H9 (cell line): ENCODE data around the gene GGACT. TPM values are rescaled to one million over a fixed set of nuclear protein-coding genes. Genes with fewer than 3 reads are reported as not detected.

ENCODE experiments used
- DNase-seq: peaks from one replicate; pipeline ENCODE4 v3.0.0-alpha.2; 2017
- H2AFZ ChIP-seq: one replicate; pipeline ENCODE4 v1.6.1; 2013; ENCODE audit warnings: mild to moderate bottlenecking, low read length, control low read depth, moderate library complexity
- H2AK5ac ChIP-seq: 2 replicates; pipeline ENCODE4 v1.6.1; 2013; ENCODE audit warnings: low read length, control low read depth, mixed read lengths; ENCODE audit not compliant: insufficient read length
- H2BK120ac ChIP-seq: one replicate; pipeline ENCODE4 v1.6.1; 2013; ENCODE audit warnings: low read depth, mild to moderate bottlenecking, low read length, control low read depth, inconsistent platforms; ENCODE audit not compliant: poor library complexity, severe bottlenecking
- H2BK12ac ChIP-seq: 2 replicates; pipeline ENCODE4 v1.6.1; 2013; ENCODE audit warnings: low read length, control low read depth, mixed read lengths, low read depth; ENCODE audit not compliant: insufficient read length
- H2BK15ac ChIP-seq: 2 replicates; pipeline ENCODE4 v1.6.1; 2013; ENCODE audit warnings: low read depth, low read length, control low read depth
- H2BK20ac ChIP-seq: one replicate; pipeline ENCODE4 v1.6.1; 2013; ENCODE audit warnings: low read depth, mild to moderate bottlenecking, low read length, control low read depth, inconsistent platforms; ENCODE audit not compliant: poor library complexity, severe bottlenecking
- H2BK5ac ChIP-seq: 2 replicates; pipeline ENCODE4 v1.6.1; 2013; ENCODE audit warnings: low read length, control low read depth, mixed read lengths; ENCODE audit not compliant: insufficient read length
- H3K14ac ChIP-seq: 2 replicates; pipeline ENCODE4 v1.6.1; 2013; ENCODE audit warnings: low read length, control low read depth; ENCODE audit not compliant: insufficient read depth
- H3K18ac ChIP-seq: 2 replicates; pipeline ENCODE4 v1.6.1; 2013; ENCODE audit warnings: low read depth, mild to moderate bottlenecking, mixed read lengths, low read length, control low read depth; ENCODE audit not compliant: insufficient read length
- H3K23ac ChIP-seq: 2 replicates; pipeline ENCODE4 v1.6.1; 2013; ENCODE audit warnings: low read length, control low read depth, mixed read lengths, low read depth; ENCODE audit not compliant: insufficient read length
- H3K23me2 ChIP-seq: 2 replicates; pipeline ENCODE4 v1.6.1; 2013; ENCODE audit warnings: low read depth, mild to moderate bottlenecking, mixed read lengths, low read length, control low read depth; ENCODE audit not compliant: insufficient read length, poor library complexity, severe bottlenecking
- H3K27ac ChIP-seq: 2 replicates; pipeline ENCODE4 v1.5.1; 2013; ENCODE audit warnings: low read length, control low read depth, mixed read lengths, low read depth; ENCODE audit not compliant: insufficient read length
- H3K27me3 ChIP-seq: 2 replicates; pipeline ENCODE4 v1.6.1; 2013; ENCODE audit warnings: low read length, control low read depth, inconsistent platforms; ENCODE audit not compliant: insufficient read depth
- H3K4ac ChIP-seq: 2 replicates; pipeline ENCODE4 v1.6.1; 2013; ENCODE audit warnings: low read depth, mild to moderate bottlenecking, control low read depth, inconsistent platforms, low read length, moderate library complexity
- H3K4me1 ChIP-seq: 2 replicates; pipeline ENCODE4 v1.6.1; 2013; ENCODE audit warnings: low read length, control low read depth, inconsistent platforms; ENCODE audit not compliant: insufficient read depth
- H3K4me2 ChIP-seq: 2 replicates; pipeline ENCODE4 v1.6.1; 2013; ENCODE audit warnings: low read length, control low read depth, mixed read lengths; ENCODE audit not compliant: insufficient read length, insufficient read depth
- H3K56ac ChIP-seq: 2 replicates; pipeline ENCODE4 v1.6.1; 2013; ENCODE audit warnings: low read depth, mild to moderate bottlenecking, mixed read lengths, low read length, control low read depth; ENCODE audit not compliant: insufficient read length
- H3K79me1 ChIP-seq: 2 replicates; pipeline ENCODE4 v1.6.1; 2013; ENCODE audit warnings: low read depth, mild to moderate bottlenecking, moderate library complexity, low read length, control low read depth, inconsistent platforms; ENCODE audit not compliant: insufficient read depth, poor library complexity, severe bottlenecking
- H3K79me2 ChIP-seq: 2 replicates; pipeline ENCODE4 v1.6.1; 2013; ENCODE audit warnings: low read length, control low read depth, inconsistent platforms; ENCODE audit not compliant: insufficient read depth
- H3K9ac ChIP-seq: 2 replicates; pipeline ENCODE4 v1.6.1; 2013; ENCODE audit warnings: low read length, control low read depth, mixed read lengths; ENCODE audit not compliant: insufficient read length; ENCODE audit errors: extremely low read depth
- H3K9me3 ChIP-seq: one replicate; pipeline ENCODE4 v1.6.1; 2013; ENCODE audit warnings: low read depth, low read length, inconsistent platforms; ENCODE audit not compliant: control insufficient read depth
- H3T11ph ChIP-seq: one replicate; pipeline ENCODE4 v1.6.1; 2013; ENCODE audit warnings: mild to moderate bottlenecking, low read length, control low read depth, inconsistent platforms
- H4K20me1 ChIP-seq: one replicate; pipeline ENCODE4 v1.6.1; 2013; ENCODE audit not compliant: control insufficient read depth, insufficient read length, insufficient read depth
- H4K5ac ChIP-seq: 2 replicates; pipeline ENCODE4 v1.6.1; 2013; ENCODE audit warnings: low read depth, mild to moderate bottlenecking, mixed read lengths, low read length, control low read depth; ENCODE audit not compliant: insufficient read length
- H4K8ac ChIP-seq: replicated peaks from 2 replicates; pipeline ENCODE4 v1.6.1; 2013; ENCODE audit warnings: low read length, control low read depth, mixed read lengths, low read depth; ENCODE audit not compliant: insufficient read length
- H4K91ac ChIP-seq: 2 replicates; pipeline ENCODE4 v1.6.1; 2013; ENCODE audit warnings: low read depth, mild to moderate bottlenecking, moderate library complexity, mixed read lengths, low read length, control low read depth; ENCODE audit not compliant: insufficient read length
- H3K27ac Mint-ChIP-seq, 3 experiments: 2 replicates in 2 of 3; 3 replicates in 1 of 3; pipeline ENCODE4 v1.8.0; 2020 to 2021; ENCODE audit warnings: mixed read lengths in 3 of 3, mild to moderate bottlenecking in 1 of 3, moderate library complexity in 1 of 3
- H3K27me3 Mint-ChIP-seq: 2 replicates; pipeline ENCODE4 v1.8.0; 2021; ENCODE audit warnings: low read depth, mild to moderate bottlenecking, moderate library complexity, mixed read lengths
- H3K36me3 Mint-ChIP-seq, 3 experiments: 2 replicates in 2 of 3; 3 replicates in 1 of 3; pipeline ENCODE4 v1.8.0; 2020 to 2021; ENCODE audit warnings: low read depth in 3 of 3, mixed read lengths in 3 of 3; ENCODE audit not compliant: insufficient read depth in 1 of 3
- H3K4me1 Mint-ChIP-seq, 2 experiments: 2 replicates each; pipeline ENCODE4 v1.8.0; 2020; ENCODE audit warnings: mixed read lengths in 2 of 2
- H3K4me3 Mint-ChIP-seq, 2 experiments: 2 replicates in 1 of 2; 3 replicates in 1 of 2; pipeline ENCODE4 v1.8.0; 2020 to 2021; ENCODE audit warnings: mild to moderate bottlenecking in 2 of 2, mixed read lengths in 2 of 2, moderate library complexity in 1 of 2
- H3K9me3 Mint-ChIP-seq, 2 experiments: 2 replicates in 1 of 2; 3 replicates in 1 of 2; pipeline ENCODE4 v1.8.0; 2020; ENCODE audit warnings: mild to moderate bottlenecking in 2 of 2, mixed read lengths in 2 of 2, moderate library complexity in 1 of 2
- WGBS: extraction: QIAGEN DNeasy Blood & Tissue Kit; methylation state at CpG from one replicate; pipeline ENCODE4 v1.1.7; 2013; ENCODE audit warnings: missing lambda C conversion rate, low lambda C conversion rate, mixed read lengths; ENCODE audit not compliant: insufficient read length; ENCODE audit errors: extremely low coverage; 5-methylcytosine and 5-hydroxymethylcytosine counted together
- total RNA-seq: library from RNA; stranded (reverse); gene quantifications from 2 replicates; pipeline ENCODE4 v1.2.1, GENCODE V29; 2021
- TF ChIP-seq, protein P1 (sequence below): fragments of 200-600 bp; sonication (generic); conservative IDR thresholded peaks from 3 replicates; pipeline ENCODE4 v1.8.0; 2021; ENCODE audit warnings: antibody characterized with exemption, mild to moderate bottlenecking

GGACT gene
- total RNA-seq, 1 experiment from 2014 or later, result 1.3 TPM

DNA sequence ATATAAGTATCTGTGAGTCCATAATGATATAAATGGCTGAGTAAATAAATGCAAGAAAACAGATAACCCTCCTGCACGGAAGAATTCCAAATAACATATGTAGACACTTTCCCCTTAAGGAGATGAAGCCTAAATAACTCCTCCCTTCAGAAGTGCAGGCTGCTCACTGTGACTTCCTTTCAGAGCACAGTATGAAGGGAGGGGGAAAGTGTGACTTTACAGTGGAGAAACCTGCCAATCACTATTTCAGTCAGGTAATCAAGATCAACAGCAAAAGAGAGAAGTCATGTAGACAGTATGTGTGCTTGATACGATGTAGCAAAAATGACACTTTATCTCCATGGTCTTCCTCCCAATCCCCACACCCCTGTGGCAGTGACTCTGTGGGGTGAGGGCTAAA lies 7.1 kb downstream of the GGACT start:
- Histone ChIP-seq H3K27me3 (no peaks in the 10 kb centered on the region), H3K4me2 (no peak overlapping the region), H3K9me3 (peaks cover 8% of the 10 kb centered on the region), H3K9ac (no peak overlapping the region), H4K91ac (no peak overlapping the region), H3T11ph (no peak overlapping the region), H4K5ac (no peak overlapping the region), H2BK12ac (no peak overlapping the region), H3K56ac (no peak overlapping the region), H2BK20ac (no peak overlapping the region), H3K79me1 (no peaks in the 10 kb centered on the region), H2BK15ac (no peak overlapping the region), H2AFZ (no peak overlapping the region), H3K79me2 (no peaks in the 10 kb centered on the region), H3K23ac (no peak overlapping the region), H3K18ac (no peak overlapping the region), H2BK5ac (no peak overlapping the region), H2BK120ac (no peak overlapping the region), H3K23me2 (no peaks in the 10 kb centered on the region), H2AK5ac (no peak overlapping the region), H3K4ac (no peak overlapping the region), H3K14ac (no peak overlapping the region), H4K8ac (no peak overlapping the region), H3K4me1 (no peaks in the 10 kb centered on the region), H3K27ac (no peak overlapping the region), H4K20me1 (no peaks in the 10 kb centered on the region)
- Mint-ChIP-seq H3K9me3 (peaks cover 17 to 18% of the 10 kb centered on the region in 2 experiments; a peak in 4 of 5 replicates), H3K4me3 (no peak overlapping the region), H3K27me3 (no peaks in the 10 kb centered on the region; the same call in none of the 2 replicates), H3K27ac (no peak overlapping the region), H3K4me1 (peaks cover 0 to 3% of the 10 kb centered on the region in 2 experiments; a peak in 1 of 4 replicates), H3K36me3 (peaks cover 17 to 29% (median 17%) of the 10 kb centered on the region in 3 experiments)
- TF ChIP-seq, protein P1, sequence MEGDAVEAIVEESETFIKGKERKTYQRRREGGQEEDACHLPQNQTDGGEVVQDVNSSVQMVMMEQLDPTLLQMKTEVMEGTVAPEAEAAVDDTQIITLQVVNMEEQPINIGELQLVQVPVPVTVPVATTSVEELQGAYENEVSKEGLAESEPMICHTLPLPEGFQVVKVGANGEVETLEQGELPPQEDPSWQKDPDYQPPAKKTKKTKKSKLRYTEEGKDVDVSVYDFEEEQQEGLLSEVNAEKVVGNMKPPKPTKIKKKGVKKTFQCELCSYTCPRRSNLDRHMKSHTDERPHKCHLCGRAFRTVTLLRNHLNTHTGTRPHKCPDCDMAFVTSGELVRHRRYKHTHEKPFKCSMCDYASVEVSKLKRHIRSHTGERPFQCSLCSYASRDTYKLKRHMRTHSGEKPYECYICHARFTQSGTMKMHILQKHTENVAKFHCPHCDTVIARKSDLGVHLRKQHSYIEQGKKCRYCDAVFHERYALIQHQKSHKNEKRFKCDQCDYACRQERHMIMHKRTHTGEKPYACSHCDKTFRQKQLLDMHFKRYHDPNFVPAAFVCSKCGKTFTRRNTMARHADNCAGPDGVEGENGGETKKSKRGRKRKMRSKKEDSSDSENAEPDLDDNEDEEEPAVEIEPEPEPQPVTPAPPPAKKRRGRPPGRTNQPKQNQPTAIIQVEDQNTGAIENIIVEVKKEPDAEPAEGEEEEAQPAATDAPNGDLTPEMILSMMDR, result no peak
- WGBS, result no CpG with 5 or more reads among the region's 2 CpGs
- DNase-seq, result no peak
